Motor neuron (in vitro differentiated cells): ENCODE data around the gene UGT1A8. TPM values are rescaled to one million over a fixed set of nuclear protein-coding genes. Genes with fewer than 3 reads are reported as not detected.

Experiments
- ATAC-seq, 8 experiments: fragments of 200-7000 bp; cut with Tn5 transposase; replicated peaks in 6 of 8; 2 replicates each; pipeline ENCODE4 v1.8.0; 2021; ENCODE audit warnings: mild to moderate bottlenecking in 8 of 8, moderate library complexity in 8 of 8
- H3K27ac ChIP-seq, 2 donors: fragments of 250-450 bp; sonication (Bioruptor Pico); 2 replicates each; pipeline ENCODE4 v1.9.0; 2021; ENCODE audit warnings: antibody characterized with exemption in 2 of 2, mild to moderate bottlenecking in 2 of 2, moderate library complexity in 1 of 2
- H3K4me1 ChIP-seq, 2 donors: fragments of 250-450 bp; sonication (Bioruptor Pico); replicated peaks in 1 of 2; 2 replicates each; pipeline ENCODE4 v1.6.1; 2021; ENCODE audit warnings: antibody characterized with exemption in 2 of 2, mild to moderate bottlenecking in 2 of 2, moderate library complexity in 1 of 2
- H3K4me3 ChIP-seq, 5 donors: fragments of 250-450 bp; sonication (Bioruptor Pico); 2 replicates each; pipeline ENCODE4 v1.9.0; 2021; ENCODE audit warnings: antibody characterized with exemption in 5 of 5, mild to moderate bottlenecking in 5 of 5, moderate library complexity in 4 of 5
- WGBS, 10 experiments: fragments of 450-650 bp; shearing (Covaris generic); methylation state at CpG; one replicate each; pipeline ENCODE4 v1.0.0; 2022; 5-methylcytosine and 5-hydroxymethylcytosine counted together
- in situ Hi-C, 9 experiments: fragments of 400-800 bp; cut with MboI; loops; one replicate each; pipeline ENCODE4 v1.15.0; 2021; ENCODE audit warnings: low sequenced_read_pairs in 9 of 9, low pct_unique_long_range_greater_than_20kb in 2 of 9; ENCODE audit not compliant: unreplicated experiment in 9 of 9
- total RNA-seq, 8 experiments: library from RNA; unstranded; fragments of 300-600 nt; gene quantifications; 2 replicates each; pipeline versions ENCODE4 v1.2.3 to v1.2.4, GENCODE V29; 2022

Gene UGT1A8
- total RNA-seq, 8 experiments from 2014 or later, result 0.09 to 1.4 (median 0.27) TPM; not detected in 5

DNA sequence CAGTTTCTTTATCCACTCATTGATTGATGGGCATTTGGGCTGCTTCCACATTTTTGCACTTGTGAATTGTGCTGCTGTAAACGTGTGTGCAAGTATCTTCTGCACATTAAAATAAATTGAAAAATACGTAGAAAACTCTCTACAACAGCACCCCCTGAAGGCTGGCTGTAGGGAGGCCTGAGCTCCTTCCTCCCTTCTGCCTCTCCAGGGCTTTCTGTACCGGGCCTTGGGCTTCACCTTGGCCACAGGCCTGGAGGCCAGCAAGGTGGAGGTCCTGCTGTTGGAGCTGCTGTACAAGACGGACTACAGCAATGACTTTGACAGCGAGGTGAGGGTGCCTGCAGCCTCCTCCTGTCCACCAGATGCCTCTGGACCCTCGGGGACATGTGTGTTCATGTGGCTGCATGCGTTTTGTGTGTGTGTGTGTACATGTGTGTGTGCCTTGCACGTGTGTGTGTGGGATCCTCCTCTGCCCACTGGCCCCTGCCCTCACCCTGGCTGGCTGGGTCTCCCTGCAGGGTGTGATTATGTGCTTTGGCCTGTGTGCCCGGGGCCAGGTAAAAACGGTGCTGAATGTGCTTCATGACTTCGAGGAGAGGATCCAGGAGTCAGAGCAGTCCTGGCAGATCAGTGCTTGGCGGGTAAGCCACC, 189.9 kb downstream of the UGT1A8 start:
- Histone ChIP-seq H3K4me1 (no peaks in the 10 kb centered on the region), H3K4me3 (no peak overlapping the region), H3K27ac (no peak overlapping the region)
- in situ Hi-C loops, result no loop called here
- WGBS, 10 experiments, result 38 to 83% (median 68%) methylated on average over 2 to 8 of the region's 12 CpGs; no CpG with 5 or more reads in 4 of the 10 experiments
- no peak for ATAC-seq

- H3K4me3 ChIP-seq, result no peak overlapping the region
- H3K4me1 ChIP-seq, result no peaks in the 10 kb centered on the region
- no peak overlapping the region for H3K27ac ChIP-seq
- in situ Hi-C loops, result no loop called here
- WGBS, 10 experiments, result 40 to 80% (median 76%) methylated on average over 1 to 5 of the region's 10 CpGs; no CpG with 5 or more reads in 4 of the 10 experiments
- no peak for ATAC-seq
Observed at GRCh38 chr2:233807966-233808935, 190.8 kb downstream of the UGT1A8 start.

- in situ Hi-C loops, result no loop called here
- 48 to 100% (median 78%) methylated on average over 1 to 6 of the region's 6 CpGs; no CpG with 5 or more reads in 5 of the 10 experiments for WGBS, 10 experiments
- Histone ChIP-seq H3K27ac (no peak overlapping the region), H3K4me1 (no peaks in the 10 kb centered on the region), H3K4me3 (no peak overlapping the region)
- ATAC-seq, result no peak
Observed at GRCh38 chr2:233810385-233810784, 193.0 kb downstream of the UGT1A8 start.

GRCh38 chr2:233811087-233811486, 193.7 kb downstream of the UGT1A8 start:
- Histone ChIP-seq H3K4me3 (no peak overlapping the region), H3K27ac (no peak overlapping the region), H3K4me1 (no peaks in the 10 kb centered on the region)
- ATAC-seq, result no peak
- in situ Hi-C loops, result no loop called here
- WGBS, 10 experiments, result 36 to 80% (median 53%) methylated on average over 1 to 3 of the region's 4 CpGs; no CpG with 5 or more reads in 3 of the 10 experiments

DNA sequence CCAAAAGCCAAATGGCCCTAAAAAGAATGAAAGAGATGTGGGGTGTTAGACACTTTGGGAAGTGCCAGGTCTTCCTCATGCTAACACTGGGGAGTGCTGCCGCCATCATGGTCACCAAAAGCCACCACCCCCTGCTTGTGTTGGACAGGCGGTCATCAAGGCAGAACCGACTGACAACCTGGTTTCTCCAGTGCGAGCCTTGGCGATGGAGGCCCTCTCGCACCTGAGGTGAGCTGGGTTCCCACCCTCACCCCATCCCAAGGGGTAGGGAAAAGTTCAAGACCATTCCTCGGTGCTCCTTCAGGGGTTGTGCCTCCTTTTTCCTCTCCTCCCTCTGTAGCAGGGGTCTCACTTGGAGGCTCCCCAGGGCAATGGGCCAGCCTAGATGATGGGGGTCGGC, 194.3 kb downstream of the UGT1A8 start:
- H3K4me1 ChIP-seq, result peaks cover 0 to 4% of the 10 kb centered on the region in 2 donors
- no peak overlapping the region for H3K4me3 ChIP-seq
- ATAC-seq, result no peak
- in situ Hi-C loops, result no loop called here
- 0 to 85% (median 60%) methylated on average over 1 to 8 of the region's 8 CpGs; no CpG with 5 or more reads in 2 of the 10 experiments for WGBS, 10 experiments
- H3K27ac ChIP-seq, result no peak overlapping the region

DNA sequence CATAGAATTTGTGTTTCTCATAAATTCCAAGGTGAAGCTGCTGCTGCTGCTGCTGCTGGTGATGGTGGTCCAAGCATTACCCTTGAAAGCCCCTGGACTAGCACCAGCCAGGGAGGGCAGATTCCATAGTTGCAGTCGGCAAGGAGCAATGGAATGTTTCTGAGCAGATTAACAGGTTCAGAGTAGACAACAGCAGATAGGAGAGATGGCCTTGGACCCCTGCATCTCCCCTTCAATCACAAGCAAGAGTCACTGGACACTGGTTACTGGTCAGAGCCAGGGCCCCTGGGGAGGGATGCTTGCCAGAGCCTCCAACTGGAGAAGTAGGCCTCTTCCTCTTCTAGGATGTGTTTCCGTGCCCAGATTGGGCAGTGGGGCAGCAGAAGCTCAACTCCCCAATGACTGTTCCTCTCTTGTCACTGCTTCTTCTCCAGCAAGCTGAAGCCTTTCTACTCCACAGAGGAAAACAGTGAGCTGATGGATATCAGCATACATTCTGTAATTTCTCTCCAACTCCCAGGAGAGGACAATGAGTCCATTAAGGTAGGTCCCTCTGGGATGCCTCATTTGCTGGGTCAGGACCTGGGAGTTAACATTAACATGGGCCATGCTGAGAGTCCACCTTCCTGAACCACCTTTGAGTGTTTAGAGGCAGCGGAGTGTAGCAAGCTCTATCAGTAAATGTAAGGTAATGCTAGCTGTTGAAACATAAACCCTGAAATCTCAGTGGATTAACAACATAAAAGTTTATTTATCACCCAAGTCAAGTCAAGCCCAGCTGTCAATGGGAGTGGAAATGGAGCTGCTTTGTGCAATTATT, 196.0 kb downstream of the UGT1A8 start:
- 20 to 100% (median 80%) methylated on average over 1 to 3 of the region's 3 CpGs; no CpG with 5 or more reads in 5 of the 10 experiments for WGBS, 10 experiments
- in situ Hi-C loops, result no loop called here
- H3K27ac ChIP-seq, result no peak overlapping the region
- ATAC-seq, result no peak
- H3K4me1 ChIP-seq, result peaks cover 0 to 6% of the 10 kb centered on the region in 2 donors
- no peak overlapping the region for H3K4me3 ChIP-seq

GRCh38 chr2:233814056-233814835, 196.8 kb downstream of the UGT1A8 start:
- Histone ChIP-seq H3K4me3 (no peak overlapping the region), H3K27ac (no peak overlapping the region), H3K4me1 (peaks cover 0 to 6% of the 10 kb centered on the region in 2 donors)
- 40 to 80% methylated on average over 1 of the region's 2 CpGs; no CpG with 5 or more reads in 8 of the 10 experiments for WGBS, 10 experiments
- peak in 3 of 8 experiments; percentile 21 to 71 (median 50) for ATAC-seq
- in situ Hi-C loops, result no loop called here

DNA sequence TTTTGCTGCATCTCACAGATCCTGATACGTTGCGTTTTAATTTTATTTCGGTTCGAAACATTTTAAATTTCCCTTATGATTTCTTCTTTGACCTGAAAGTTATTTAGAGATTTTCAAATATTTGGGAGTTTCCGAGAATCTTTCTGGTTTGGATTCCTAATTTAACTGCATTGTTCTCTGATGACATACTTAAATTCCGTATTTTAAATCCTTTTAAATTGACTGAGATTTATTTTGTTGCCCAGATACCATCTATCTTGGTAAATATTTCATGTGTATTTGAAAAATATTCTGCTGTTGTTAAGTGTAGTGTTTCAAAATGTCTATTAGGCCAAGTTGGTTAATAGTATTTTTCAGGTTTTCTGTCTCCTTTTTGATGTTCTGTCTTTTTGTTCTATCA, 198.4 kb downstream of the UGT1A8 start:
- peaks cover 0 to 6% of the 10 kb centered on the region in 2 donors for H3K4me1 ChIP-seq
- WGBS, 10 experiments, result 26 to 100% (median 80%) methylated on average over 2 to 6 of the region's 6 CpGs
- no peak for ATAC-seq
- no peak overlapping the region for H3K27ac ChIP-seq
- in situ Hi-C loops, result no loop called here
- H3K4me3 ChIP-seq, result no peak overlapping the region

DNA sequence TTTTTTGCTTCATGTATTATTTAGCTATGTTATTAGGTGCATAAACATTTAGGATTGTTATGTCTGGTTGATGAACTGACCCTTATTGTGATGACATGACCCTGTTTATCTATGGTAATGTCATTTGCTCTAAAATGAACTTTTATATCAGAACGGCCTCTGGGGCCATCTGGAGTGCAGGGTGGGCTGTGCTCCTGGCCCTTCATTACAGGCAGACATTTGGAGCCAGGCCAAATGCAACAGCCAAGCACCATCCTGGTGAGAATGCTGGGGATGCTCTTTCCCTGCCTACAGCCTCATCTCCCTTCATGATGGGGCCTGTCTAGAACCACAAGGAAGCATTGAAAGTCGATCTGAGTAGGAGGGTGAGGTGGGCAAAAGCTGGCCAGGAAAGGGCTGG, 198.9 kb downstream of the UGT1A8 start:
- Histone ChIP-seq H3K27ac (no peak overlapping the region), H3K4me3 (no peak overlapping the region), H3K4me1 (peaks cover 0 to 6% of the 10 kb centered on the region in 2 donors)
- peak in 1 of 8 experiments; percentile 47 for ATAC-seq
- in situ Hi-C loops, result no loop called here
- WGBS, 10 experiments, result 0 to 63% (median 37%) methylated on average over 1 to 2 of the region's 2 CpGs; no CpG with 5 or more reads in 5 of the 10 experiments

DNA sequence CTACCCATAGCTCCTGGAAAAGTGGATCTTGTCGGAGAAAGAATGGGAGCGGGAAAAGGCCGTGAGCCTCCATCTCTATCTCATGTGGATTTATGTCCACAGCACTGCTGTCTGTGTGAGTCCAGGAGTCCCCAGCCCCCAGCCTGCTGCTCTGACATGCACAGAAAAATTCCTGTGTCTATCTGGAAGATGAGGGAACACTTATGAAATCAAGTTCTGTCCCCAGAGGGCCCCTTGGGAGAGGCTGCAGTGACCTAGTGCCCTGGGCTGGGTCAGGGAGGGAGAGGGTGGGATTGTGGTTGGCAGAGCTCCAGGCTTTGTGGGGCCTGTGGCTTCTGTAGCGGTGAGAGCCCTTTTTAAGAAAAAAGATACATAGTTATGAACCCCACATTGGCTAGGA, 199.3 kb downstream of the UGT1A8 start:
- no peak overlapping the region for H3K27ac ChIP-seq
- H3K4me1 ChIP-seq, result peaks cover 0 to 6% of the 10 kb centered on the region in 2 donors
- H3K4me3 ChIP-seq, result no peak overlapping the region
- WGBS, 10 experiments, result 17 to 89% (median 51%) methylated on average over 1 to 4 of the region's 4 CpGs; no CpG with 5 or more reads in 6 of the 10 experiments
- ATAC-seq, result peak in 1 of 8 experiments; percentile 4
- in situ Hi-C loops, result no loop called here

GRCh38 chr2:233817361-233817911, 200.0 kb downstream of the UGT1A8 start:
- H3K27ac ChIP-seq, result no peak overlapping the region
- peaks cover 0 to 6% of the 10 kb centered on the region in 2 donors for H3K4me1 ChIP-seq
- ATAC-seq, result peak in 1 of 8 experiments; percentile 11
- in situ Hi-C loops, result no loop called here
- H3K4me3 ChIP-seq, result no peak overlapping the region
- WGBS, 10 experiments, result 52 to 100% (median 57%) methylated on average over 2 to 3 of the region's 3 CpGs; no CpG with 5 or more reads in 7 of the 10 experiments
